Prostate gland (tissue), 2 donors: ENCODE results near the gene LMO7.
A peak's percentile ranks its signal among the peaks of the same experiment; 100 is the strongest.

Experiments
- CTCF ChIP-seq, 4 experiments: fragments of 200-600 bp in 2 of 4; fragments of 450-650 bp in 2 of 4; sonication (generic) in 2 of 4; IDR thresholded peaks; 1 replicate in 3 of 4; 2 replicates in 1 of 4; pipeline ENCODE4 v1.5.1; 2016 to 2019; ENCODE audit warnings: antibody characterized with exemption in 4 of 4, mild to moderate bottlenecking in 2 of 4, moderate library complexity in 2 of 4
- POLR2AphosphoS5 ChIP-seq: sonication (generic); formaldehyde crosslinking; IDR thresholded peaks from one replicate; pipeline ENCODE4 v1.6.1; 2017; ENCODE audit warnings: antibody characterized with exemption

- TF ChIP-seq CTCF (IDR thresholded peaks at IDR 0.05) (no peak), POLR2AphosphoS5 (peak; percentile 29)
Observed at GRCh38 chr13:75749407-75749806, 113.3 kb downstream of the LMO7 start.
